ENCODE measurements around the gene TSPAN14.
A peak's percentile ranks its signal among the peaks of the same experiment; 100 is the strongest.
"Not testable (repeated sequence)": the region's sequence is repeated elsewhere in the genome, so short reads cannot be mapped to it uniquely, and the experiment has no call there.

TSPAN14 gene

GRCh38 chr10:80471001-80471400, 16.9 kb downstream of the TSPAN14 start:
- peak; percentile 32 for DNase-seq (ENCODE audit: low read depth)

GRCh38 chr10:80471715-80472233, 17.7 kb downstream of the TSPAN14 start:
- DNase-seq (ENCODE audit: low read depth): no peak

- DNase-seq (ENCODE audit: low read depth): peak; percentile 93
Observed at GRCh38 chr10:80472234-80473095, 18.4 kb downstream of the TSPAN14 start.

- no peak for DNase-seq (ENCODE audit: low read depth)
Observed at GRCh38 chr10:80473096-80473657, 19.1 kb downstream of the TSPAN14 start.

- DNase-seq (ENCODE audit: low read depth): peak; percentile 62
Observed at GRCh38 chr10:80473692-80474596, 19.8 kb downstream of the TSPAN14 start.

- DNase-seq (ENCODE audit: low read depth): no peak
Observed at GRCh38 chr10:80474597-80474910, 20.4 kb downstream of the TSPAN14 start.

- DNase-seq (ENCODE audit: low read depth): no peak
Observed at GRCh38 chr10:80474941-80475340, 20.8 kb downstream of the TSPAN14 start.

GRCh38 chr10:80475641-80476040, 21.5 kb downstream of the TSPAN14 start:
- DNase-seq (ENCODE audit: low read depth): not testable (repeated sequence)

- DNase-seq (ENCODE audit: low read depth): no peak
Observed at GRCh38 chr10:80476685-80477084, 22.6 kb downstream of the TSPAN14 start.

GRCh38 chr10:80477813-80478212, 23.7 kb downstream of the TSPAN14 start:
- peak; percentile 98 for DNase-seq (ENCODE audit: low read depth)

GRCh38 chr10:80480373-80480772, 26.3 kb downstream of the TSPAN14 start:
- DNase-seq (ENCODE audit: low read depth): not testable (repeated sequence)

GRCh38 chr10:80480852-80481251, 26.7 kb downstream of the TSPAN14 start:
- no peak for DNase-seq (ENCODE audit: low read depth)

- no peak for DNase-seq (ENCODE audit: low read depth)
Observed at GRCh38 chr10:80484243-80484642, 30.1 kb downstream of the TSPAN14 start.

- no peak for DNase-seq (ENCODE audit: low read depth)
Observed at GRCh38 chr10:80484676-80485075, 30.6 kb downstream of the TSPAN14 start.

- DNase-seq (ENCODE audit: low read depth): no peak
Observed at GRCh38 chr10:80485076-80485945, 31.2 kb downstream of the TSPAN14 start.

- DNase-seq (ENCODE audit: low read depth): no peak
Observed at GRCh38 chr10:80485946-80486764, 32.0 kb downstream of the TSPAN14 start.

- no peak for DNase-seq (ENCODE audit: low read depth)
Observed at GRCh38 chr10:80486785-80487420, 32.8 kb downstream of the TSPAN14 start.

GRCh38 chr10:80487421-80487785, 33.3 kb downstream of the TSPAN14 start:
- no peak for DNase-seq (ENCODE audit: low read depth)

GRCh38 chr10:80487791-80488538, 33.9 kb downstream of the TSPAN14 start:
- DNase-seq (ENCODE audit: low read depth): no peak
